ENCODE results near the gene HEY2.

DNA sequence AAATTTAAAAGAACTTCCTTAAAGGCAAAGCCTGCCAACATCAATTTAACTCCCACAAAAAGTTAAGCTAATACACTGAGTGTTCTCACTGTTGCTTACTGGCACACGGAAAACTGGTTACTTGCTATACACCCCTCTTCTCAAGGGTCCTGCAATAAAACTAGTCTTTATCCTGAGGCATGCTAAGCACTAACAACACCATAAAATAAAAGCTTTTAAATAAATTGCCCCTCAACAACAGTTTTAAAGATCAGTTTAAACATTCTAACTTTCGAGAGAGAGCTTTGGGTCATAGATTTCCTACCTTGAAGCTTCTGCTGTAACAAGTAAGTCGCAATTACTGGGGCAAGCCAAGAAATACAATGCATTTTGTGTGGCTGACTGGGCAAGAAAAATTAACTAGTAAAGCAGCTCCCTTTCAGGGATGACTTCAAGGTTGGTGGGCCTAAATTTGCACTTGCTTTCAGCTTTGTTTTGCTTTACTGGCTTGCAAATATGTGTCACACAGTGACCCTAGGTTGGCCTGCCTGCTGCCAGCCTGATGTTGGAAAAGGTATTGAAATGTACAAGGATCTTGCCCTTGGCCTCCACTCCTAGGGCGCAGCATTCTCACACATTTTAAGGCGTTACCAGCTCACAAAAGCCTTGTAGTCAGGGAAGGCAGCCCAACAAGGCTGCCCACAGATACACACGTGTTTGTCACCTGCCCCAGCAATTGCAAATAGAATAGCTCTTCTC, 4.0 kb upstream of the HEY2 start:
- TF ChIP-seq, protein P1, sequence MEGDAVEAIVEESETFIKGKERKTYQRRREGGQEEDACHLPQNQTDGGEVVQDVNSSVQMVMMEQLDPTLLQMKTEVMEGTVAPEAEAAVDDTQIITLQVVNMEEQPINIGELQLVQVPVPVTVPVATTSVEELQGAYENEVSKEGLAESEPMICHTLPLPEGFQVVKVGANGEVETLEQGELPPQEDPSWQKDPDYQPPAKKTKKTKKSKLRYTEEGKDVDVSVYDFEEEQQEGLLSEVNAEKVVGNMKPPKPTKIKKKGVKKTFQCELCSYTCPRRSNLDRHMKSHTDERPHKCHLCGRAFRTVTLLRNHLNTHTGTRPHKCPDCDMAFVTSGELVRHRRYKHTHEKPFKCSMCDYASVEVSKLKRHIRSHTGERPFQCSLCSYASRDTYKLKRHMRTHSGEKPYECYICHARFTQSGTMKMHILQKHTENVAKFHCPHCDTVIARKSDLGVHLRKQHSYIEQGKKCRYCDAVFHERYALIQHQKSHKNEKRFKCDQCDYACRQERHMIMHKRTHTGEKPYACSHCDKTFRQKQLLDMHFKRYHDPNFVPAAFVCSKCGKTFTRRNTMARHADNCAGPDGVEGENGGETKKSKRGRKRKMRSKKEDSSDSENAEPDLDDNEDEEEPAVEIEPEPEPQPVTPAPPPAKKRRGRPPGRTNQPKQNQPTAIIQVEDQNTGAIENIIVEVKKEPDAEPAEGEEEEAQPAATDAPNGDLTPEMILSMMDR (IDR thresholded peaks at IDR 0.05) = no peak
- TF ChIP-seq POLR2A (IDR thresholded peaks at IDR 0.05) = no peak
